Measurements from ENCODE around the gene ZC4H2. TPM values are rescaled to one million over a fixed set of nuclear protein-coding genes. Genes with fewer than 3 reads are reported as not detected.
"Not testable (repeated sequence)": the region's sequence is repeated elsewhere in the genome, so short reads cannot be mapped to it uniquely, and the experiment has no call there.

The ZC4H2 gene, protein sequence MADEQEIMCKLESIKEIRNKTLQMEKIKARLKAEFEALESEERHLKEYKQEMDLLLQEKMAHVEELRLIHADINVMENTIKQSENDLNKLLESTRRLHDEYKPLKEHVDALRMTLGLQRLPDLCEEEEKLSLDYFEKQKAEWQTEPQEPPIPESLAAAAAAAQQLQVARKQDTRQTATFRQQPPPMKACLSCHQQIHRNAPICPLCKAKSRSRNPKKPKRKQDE
- 10 to 100 TPM in 1 of 2 donors, 1 to 10 TPM in 1; 8.2 to 16.7 TPM for total RNA-seq

GRCh38 chrX:64975989-64976672, at the start of gene ZC4H2:
TSS of gene ZC4H2 (minus strand) at chrX:64976450. CDS start at chrX:64976377, 73 bp downstream.
- H3K36me3 ChIP-seq: no peaks in the 10 kb centered on the region
- H3K4me1 ChIP-seq (replicated peaks): no peaks in the 10 kb centered on the region
- H3K27me3 ChIP-seq (replicated peaks; ENCODE audit: insufficient read depth): no peaks in the 10 kb centered on the region
- intact Hi-C loops (cut with DNase I): no loop called here
- TF ChIP-seq POLR2A (IDR thresholded peaks at IDR 0.05) (no peak), POLR2AphosphoS5 (IDR thresholded peaks at IDR 0.05) (peak; percentile 68)
- TF ChIP-seq, protein P1, sequence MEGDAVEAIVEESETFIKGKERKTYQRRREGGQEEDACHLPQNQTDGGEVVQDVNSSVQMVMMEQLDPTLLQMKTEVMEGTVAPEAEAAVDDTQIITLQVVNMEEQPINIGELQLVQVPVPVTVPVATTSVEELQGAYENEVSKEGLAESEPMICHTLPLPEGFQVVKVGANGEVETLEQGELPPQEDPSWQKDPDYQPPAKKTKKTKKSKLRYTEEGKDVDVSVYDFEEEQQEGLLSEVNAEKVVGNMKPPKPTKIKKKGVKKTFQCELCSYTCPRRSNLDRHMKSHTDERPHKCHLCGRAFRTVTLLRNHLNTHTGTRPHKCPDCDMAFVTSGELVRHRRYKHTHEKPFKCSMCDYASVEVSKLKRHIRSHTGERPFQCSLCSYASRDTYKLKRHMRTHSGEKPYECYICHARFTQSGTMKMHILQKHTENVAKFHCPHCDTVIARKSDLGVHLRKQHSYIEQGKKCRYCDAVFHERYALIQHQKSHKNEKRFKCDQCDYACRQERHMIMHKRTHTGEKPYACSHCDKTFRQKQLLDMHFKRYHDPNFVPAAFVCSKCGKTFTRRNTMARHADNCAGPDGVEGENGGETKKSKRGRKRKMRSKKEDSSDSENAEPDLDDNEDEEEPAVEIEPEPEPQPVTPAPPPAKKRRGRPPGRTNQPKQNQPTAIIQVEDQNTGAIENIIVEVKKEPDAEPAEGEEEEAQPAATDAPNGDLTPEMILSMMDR (IDR thresholded peaks at IDR 0.05): no peak
- H3K27ac ChIP-seq: peak within 1 kb of the TSS; percentile 42 to 43
- H3K9me3 ChIP-seq: no peaks in the 10 kb centered on the region
- peak within 1 kb of the TSS; percentile 38 to 43 for H3K4me3 ChIP-seq
- under 1% methylated on average over 17 of the region's 17 CpGs for WGBS
- DNase-seq (ENCODE audit: low spot score): peak; percentile 62

GRCh38 chrX:65017451-65017850, 41.2 kb upstream of the ZC4H2 start:
- DNase-seq (ENCODE audit: low spot score): no peak
- TF ChIP-seq POLR2AphosphoS5 (IDR thresholded peaks at IDR 0.05) (no peak), POLR2A (IDR thresholded peaks at IDR 0.05) (no peak)
- TF ChIP-seq, protein P1 (IDR thresholded peaks at IDR 0.05): no peak
- Histone ChIP-seq H3K36me3 (no peaks in the 10 kb centered on the region), H3K4me3 (no peak overlapping the region), H3K9me3 (no peaks in the 10 kb centered on the region), H3K27me3 (replicated peaks; ENCODE audit: insufficient read depth) (no peaks in the 10 kb centered on the region), H3K4me1 (replicated peaks) (no peaks in the 10 kb centered on the region), H3K27ac (no peak overlapping the region)
- intact Hi-C loops (cut with DNase I): no loop called here
- 60% methylated on average over 1 of the region's 1 CpG for WGBS

DNA sequence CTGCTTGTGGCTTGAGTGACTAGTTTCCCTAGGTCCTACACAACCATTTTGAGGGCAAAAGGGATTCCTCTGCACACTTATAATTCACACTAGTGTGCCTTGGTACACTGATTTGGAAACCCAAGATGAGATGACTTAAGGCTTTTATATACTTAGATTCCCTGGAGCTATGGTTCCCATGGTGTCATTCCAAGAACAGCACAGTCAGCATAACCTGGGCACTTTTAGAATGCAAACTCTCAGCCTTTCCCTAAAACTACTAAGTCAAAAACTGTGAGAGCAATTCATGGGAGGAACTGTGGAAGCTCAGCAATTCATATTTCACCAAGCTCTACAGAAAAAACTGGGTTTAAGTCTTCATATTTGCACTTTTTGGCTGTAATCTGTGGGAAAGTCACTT, 38.0 kb upstream of the ZC4H2 start:
- no peaks in the 10 kb centered on the region for H3K36me3 ChIP-seq
- H3K27ac ChIP-seq: no peak overlapping the region
- H3K4me3 ChIP-seq: no peak overlapping the region
- no peaks in the 10 kb centered on the region for H3K9me3 ChIP-seq
- intact Hi-C loops (cut with DNase I): no loop called here
- H3K27me3 ChIP-seq (replicated peaks; ENCODE audit: insufficient read depth): no peaks in the 10 kb centered on the region
- TF ChIP-seq POLR2A (IDR thresholded peaks at IDR 0.05) (no peak), POLR2AphosphoS5 (IDR thresholded peaks at IDR 0.05) (no peak)
- TF ChIP-seq, protein P1 (IDR thresholded peaks at IDR 0.05): no peak
- no peak for DNase-seq (ENCODE audit: low spot score)
- H3K4me1 ChIP-seq (replicated peaks): no peaks in the 10 kb centered on the region

DNA sequence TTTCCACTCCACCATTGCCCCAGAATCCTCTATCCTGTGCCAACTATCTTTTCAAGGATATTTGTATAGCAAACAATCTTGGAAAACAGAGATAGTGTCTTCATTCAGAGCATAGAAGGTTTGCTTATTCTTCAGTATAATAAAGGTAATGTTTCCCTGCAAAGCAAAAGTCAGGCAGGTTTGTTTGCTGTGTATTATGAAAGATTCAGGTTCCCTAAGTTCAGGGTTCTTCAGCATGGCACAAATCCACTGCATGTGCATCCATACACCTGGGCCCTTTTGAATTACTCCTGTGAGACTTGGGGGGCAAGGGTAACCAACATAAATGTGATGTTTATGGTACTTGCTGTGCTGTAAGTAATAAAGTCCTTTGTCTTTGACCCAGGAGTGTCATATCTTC, 33.2 kb upstream of the ZC4H2 start:
- H3K4me3 ChIP-seq: no peak overlapping the region
- no peak overlapping the region for H3K27ac ChIP-seq
- no peak for DNase-seq (ENCODE audit: low spot score)
- no peaks in the 10 kb centered on the region for H3K4me1 ChIP-seq (replicated peaks)
- intact Hi-C loops (cut with DNase I): no loop called here
- no peaks in the 10 kb centered on the region for H3K27me3 ChIP-seq (replicated peaks; ENCODE audit: insufficient read depth)
- H3K9me3 ChIP-seq: no peaks in the 10 kb centered on the region
- TF ChIP-seq, protein P1 (IDR thresholded peaks at IDR 0.05): no peak
- no peak for TF ChIP-seq POLR2A (IDR thresholded peaks at IDR 0.05)
- no peak for TF ChIP-seq POLR2AphosphoS5 (IDR thresholded peaks at IDR 0.05)
- H3K36me3 ChIP-seq: no peaks in the 10 kb centered on the region

DNA sequence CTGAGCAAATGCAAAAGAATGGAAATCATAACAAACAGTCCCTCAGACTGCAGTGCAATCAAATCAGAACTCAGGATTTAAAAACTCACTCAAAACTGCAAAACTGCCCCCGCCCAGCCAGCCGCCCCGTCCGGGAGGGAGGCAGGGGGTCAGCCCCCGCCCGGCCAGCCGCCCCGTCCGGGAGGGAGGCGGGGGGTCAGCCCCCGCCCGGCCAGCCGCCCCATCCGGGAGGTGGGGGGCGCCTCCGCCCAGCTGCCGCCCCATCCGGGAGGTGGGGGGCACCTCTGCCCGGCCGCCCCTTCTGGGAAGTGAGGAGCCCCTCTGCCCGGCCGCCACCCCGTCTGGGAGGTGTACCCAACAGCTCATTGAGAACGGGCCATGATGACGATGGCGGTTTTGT, 26.0 kb upstream of the ZC4H2 start:
- WGBS: 96% methylated on average over 17 of the region's 26 CpGs
- H3K36me3 ChIP-seq; H3K9me3 ChIP-seq; DNase-seq (ENCODE audit: low spot score); H3K27me3 ChIP-seq (replicated peaks; ENCODE audit: insufficient read depth); intact Hi-C loops (cut with DNase I); H3K27ac ChIP-seq; H3K4me1 ChIP-seq (replicated peaks); H3K4me3 ChIP-seq: not testable (repeated sequence)

Data from prostate gland (tissue), 2 donors.